HepG2 (cell line): Measurements from ENCODE around the gene CYP27B1. TPM values are rescaled to one million over a fixed set of nuclear protein-coding genes. Genes with fewer than 3 reads are reported as not detected.

ENCODE experiments used
- ATAC-seq: fragments of 200-7000 bp; cut with Tn5 transposase; 3 replicates; pipeline ENCODE4 v1.9.1; 2020; ENCODE audit warnings: mild to moderate bottlenecking, moderate library complexity
- BruUV-seq: library from RNA; stranded (reverse); fragments of 400-500 nt; replicated peaks from 2 replicates; lab custom pipeline; 2021; lab: Mats Ljungman, UMichigan
- CTCF ChIA-PET: fragments of 300-600 bp; formaldehyde crosslinking; extraction: SDS; loops from one replicate; lab custom pipeline; 2021; ENCODE audit warnings: low total read pairs, inconsistent platforms, low intra/inter-chr PET ratio; lab: Yijun Ruan, JAX
- POLR2A ChIA-PET: fragments of 350-600 bp; sonication (Branson Sonifier 250); formaldehyde crosslinking; loops from one replicate; lab custom pipeline; 2020; ENCODE audit warnings: antibody characterized with exemption, inconsistent platforms; lab: Yijun Ruan, JAX
- DNase-seq: peaks from one replicate; pipeline ENCODE4 v3.0.0-alpha.2; 2015; ENCODE audit warnings: low spot score
- FAIRE-seq: peaks from 3 replicates; lab custom pipeline; 2011; peaks lifted over from hg19 to GRCh38; lab: Jason Lieb, UNC
- H2AFZ ChIP-seq: one replicate; pipeline ENCODE4 v1.6.1; 2011; ENCODE audit warnings: low read length, inconsistent platforms
- H3K27ac ChIP-seq: fragments of 300-600 bp; 3 replicates; pipeline ENCODE4 v1.8.0; 2011; ENCODE audit warnings: mixed run types, mild to moderate bottlenecking, mixed read lengths, low read length, inconsistent platforms; ENCODE audit not compliant: insufficient read depth; ENCODE audit errors: extremely low read length
- H3K27me3 ChIP-seq, 2 experiments: fragments of 200-600 bp in 1 of 2; 2 replicates in 1 of 2; 3 replicates in 1 of 2; pipeline versions ENCODE4 v1.6.0 to v1.8.0; 2011; ENCODE audit warnings: low read length in 2 of 2, mild to moderate bottlenecking in 2 of 2, moderate library complexity in 2 of 2, inconsistent platforms in 1 of 2; ENCODE audit not compliant: insufficient read depth in 2 of 2, control insufficient read depth in 1 of 2
- H3K36me3 ChIP-seq, 2 experiments: fragments of 200-600 bp in 1 of 2; replicated peaks in 1 of 2; 2 replicates in 1 of 2; 3 replicates in 1 of 2; pipeline versions ENCODE4 v1.5.1 to v1.8.0; 2011; ENCODE audit warnings: low read length in 2 of 2, inconsistent platforms in 1 of 2; ENCODE audit not compliant: insufficient read depth in 2 of 2, control insufficient read depth in 1 of 2
- H3K4me1 ChIP-seq: 2 replicates; pipeline ENCODE4 v1.5.1; 2012; ENCODE audit warnings: low read length, inconsistent platforms; ENCODE audit not compliant: insufficient read depth
- H3K4me2 ChIP-seq: 2 replicates; pipeline ENCODE4 v1.6.0; 2011; ENCODE audit warnings: low read depth, low read length, inconsistent platforms
- H3K4me3 ChIP-seq, 3 experiments: fragments of 200-600 bp in 1 of 3; sonication (generic), shearing (Covaris generic) in 1 of 3; replicated peaks in 1 of 3; 2 replicates each; pipeline ENCODE4 v1.5.1; 2011 to 2016; ENCODE audit warnings: low read length in 3 of 3, inconsistent platforms in 2 of 3, low read depth in 2 of 3, mild to moderate bottlenecking in 2 of 3, control low read depth in 1 of 3, mixed read lengths in 1 of 3; ENCODE audit not compliant: insufficient read depth in 1 of 3
- H3K79me2 ChIP-seq: one replicate; pipeline ENCODE4 v1.6.1; 2011; ENCODE audit warnings: low read length, inconsistent platforms; ENCODE audit not compliant: insufficient read depth
- H3K9ac ChIP-seq: 2 replicates; pipeline ENCODE4 v1.6.0; 2011; ENCODE audit warnings: mild to moderate bottlenecking, low read depth, low read length, inconsistent platforms; ENCODE audit not compliant: insufficient read depth
- H3K9me3 ChIP-seq: 2 replicates; pipeline ENCODE4 v1.5.1; 2012; ENCODE audit warnings: mild to moderate bottlenecking, low read length
- H4K20me1 ChIP-seq: 2 replicates; pipeline ENCODE4 v1.6.0; 2011; ENCODE audit warnings: inconsistent platforms, mild to moderate bottlenecking, low read length, moderate library complexity; ENCODE audit not compliant: insufficient read depth
- ATRX ChIP-seq: sonication (generic); formaldehyde crosslinking; IDR thresholded peaks from 2 replicates; pipeline ENCODE4 v1.4.0; 2020; ENCODE audit warnings: missing genetic modification reagents, borderline replicate concordance
- DNMT1 ChIP-seq: sonication (generic); formaldehyde crosslinking; IDR thresholded peaks from 2 replicates; pipeline ENCODE4 v1.5.1; 2020; ENCODE audit warnings: mild to moderate bottlenecking, missing genetic modification reagents
- FOXA3 ChIP-seq: IDR thresholded peaks from 2 replicates; pipeline ENCODE4 v1.6.1; 2016; ENCODE audit warnings: missing genetic modification reagents, missing compliant biosample characterization
- RXRA ChIP-seq: sonication (generic); formaldehyde crosslinking; IDR thresholded peaks from 2 replicates; pipeline ENCODE4 v1.5.1; 2020; ENCODE audit warnings: missing genetic modification reagents
- RXRB ChIP-seq: IDR thresholded peaks from 2 replicates; pipeline ENCODE4 v1.6.1; 2016; ENCODE audit warnings: borderline replicate concordance, missing genetic modification reagents, missing compliant biosample characterization
- SCMH1 ChIP-seq: sonication (generic); formaldehyde crosslinking; IDR thresholded peaks from 2 replicates; pipeline ENCODE4 v1.9.0; 2021; ENCODE audit warnings: missing genetic modification reagents, mild to moderate bottlenecking, borderline replicate concordance
- SETDB1 ChIP-seq: sonication (generic); formaldehyde crosslinking; IDR thresholded peaks from 2 replicates; pipeline ENCODE4 v1.5.1; 2020; ENCODE audit warnings: missing genetic modification reagents, mild to moderate bottlenecking, borderline replicate concordance
- SRSF1 ChIP-seq: fragments of 200-400 bp; formaldehyde crosslinking; optimal IDR thresholded peaks from 2 replicates; pipeline ENCODE3; 2017; ENCODE audit warnings: mild to moderate bottlenecking, low read depth, low read length, moderate library complexity
- TEAD2 ChIP-seq: sonication (generic); formaldehyde crosslinking; IDR thresholded peaks from 2 replicates; pipeline ENCODE4 v1.9.0; 2021; ENCODE audit warnings: missing genetic modification reagents
- ZFP36 ChIP-seq: fragments of 150-350 bp; IDR thresholded peaks from 2 replicates; pipeline ENCODE4 v1.6.1; 2018; ENCODE audit warnings: borderline replicate concordance, low read length, low read depth; ENCODE audit not compliant: partially characterized antibody
- ZNF17 ChIP-seq: sonication (generic); formaldehyde crosslinking; IDR thresholded peaks from 2 replicates; pipeline ENCODE4 v1.5.0; 2020; ENCODE audit warnings: mild to moderate bottlenecking, missing genetic modification reagents
- ZNF460 ChIP-seq: sonication (generic); formaldehyde crosslinking; IDR thresholded peaks from 2 replicates; pipeline ENCODE4 v1.5.1; 2020; ENCODE audit warnings: missing genetic modification reagents, mild to moderate bottlenecking, borderline replicate concordance
- ZNF549 ChIP-seq: sonication (generic); formaldehyde crosslinking; IDR thresholded peaks from 2 replicates; pipeline ENCODE4 v1.5.0; 2020; ENCODE audit warnings: missing genetic modification reagents
- ZNF572 ChIP-seq: sonication (generic); formaldehyde crosslinking; IDR thresholded peaks from 2 replicates; pipeline ENCODE4 v1.5.1; 2020; ENCODE audit warnings: mild to moderate bottlenecking, missing genetic modification reagents
- ZNF678 ChIP-seq: sonication (generic); formaldehyde crosslinking; IDR thresholded peaks from 2 replicates; pipeline ENCODE4 v1.4.0; 2020; ENCODE audit warnings: mild to moderate bottlenecking, missing genetic modification reagents
- ZNF703 ChIP-seq: sonication (generic); formaldehyde crosslinking; IDR thresholded peaks from 2 replicates; pipeline ENCODE4 v1.5.1; 2020; ENCODE audit warnings: missing genetic modification reagents, mild to moderate bottlenecking, moderate library complexity, borderline replicate concordance
- ZNF709 ChIP-seq: sonication (generic); formaldehyde crosslinking; IDR thresholded peaks from 2 replicates; pipeline ENCODE4 v1.5.0; 2020; ENCODE audit warnings: mild to moderate bottlenecking, missing genetic modification reagents
- ZZZ3 ChIP-seq: sonication (generic); formaldehyde crosslinking; IDR thresholded peaks from 2 replicates; pipeline ENCODE4 v1.4.0; 2020; ENCODE audit warnings: missing genetic modification reagents, mild to moderate bottlenecking, borderline replicate concordance
- WGBS: methylation state at CpG from one replicate; pipeline ENCODE4 v1.1.6; 2017; ENCODE audit warnings: low lambda C conversion rate; 5-methylcytosine and 5-hydroxymethylcytosine counted together
- in situ Hi-C: cut with HindIII; loops from 2 replicates; pipeline ENCODE4 v1.10.0; 2017; ENCODE audit warnings: low pct_unique_long_range_greater_than_20kb; ENCODE audit not compliant: extremely low pct_ligation_motif_present
- intact Hi-C: fragments of 100-400 bp; cut with micrococcal nuclease; formaldehyde crosslinking; loops from one replicate; pipeline ENCODE4 v1.10.0; 2022; ENCODE audit not compliant: unreplicated experiment
- polyA plus RNA-seq, 8 experiments: library from polyadenylated mRNA; depleted of rRNA in 3 of 8; stranded (reverse) in 7 of 8; unstranded in 1 of 8; fragments of >200 nt; fragmentation: Illumina TruSeq in 4 of 8; extraction: Trizol in 4 of 8; gene quantifications; 2 replicates each; pipeline versions ENCODE4 v1.2.1 to v1.2.3, GENCODE V29; 2011 to 2016; ENCODE audit warnings: low read depth in 4 of 8, missing spikeins in 1 of 8, mixed read lengths in 1 of 8; ENCODE audit not compliant: insufficient read depth in 1 of 8
- total RNA-seq, 5 experiments: library from RNA; depleted of rRNA; stranded (reverse); fragments of >200 nt; fragmentation: Illumina TruSeq; extraction: Trizol; gene quantifications; 2 replicates each; pipeline ENCODE4 v1.2.3, GENCODE V29; 2016; ENCODE audit warnings: low read depth in 1 of 5
- TF ChIP-seq, protein P1 (sequence below): sonication (generic); formaldehyde crosslinking; IDR thresholded peaks from 2 replicates; pipeline ENCODE4 v1.9.0; 2021; ENCODE audit warnings: missing genetic modification reagents, borderline replicate concordance

CYP27B1 gene
- total and polyA plus RNA-seq, 2 of the 13 experiments (the other 11 are each of a cell fraction or from before 2014, with no cell fraction given) = 2.3 to 3.0 TPM

GRCh38 chr12:57713209-57713608 is 53.7 kb downstream of the CYP27B1 start (continued):
- no peak for TF ChIP-seq TEAD2 (CRISPR knock-in tag)

DNA sequence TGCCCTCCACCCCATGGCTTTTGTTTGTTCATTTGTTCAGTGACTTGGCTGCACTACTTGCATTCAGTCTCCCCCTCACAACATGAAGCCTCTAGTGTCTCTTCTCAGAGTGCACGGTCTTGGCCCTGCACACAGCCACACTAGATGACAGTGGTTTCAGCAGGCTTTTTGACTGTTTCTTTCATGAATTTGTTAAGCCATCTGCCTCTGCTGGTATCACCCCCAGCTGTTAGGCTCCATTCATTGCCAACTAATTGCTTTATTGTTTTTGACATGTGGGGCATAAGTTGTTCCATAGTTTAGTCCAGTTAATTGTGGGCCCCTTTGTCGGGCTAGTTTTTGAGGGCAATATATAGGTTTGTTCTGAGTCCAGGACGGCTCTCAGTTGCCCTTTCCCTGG is 54.2 kb downstream of the CYP27B1 start:
- whole genome bisulfite sequencing = 91% methylated on average over 3 of the region's 3 CpGs
- Histone ChIP-seq H4K20me1 (no peaks in the 10 kb centered on the region), H3K79me2 (no peaks in the 10 kb centered on the region), H3K9me3 (no peaks in the 10 kb centered on the region), H3K36me3 (peaks cover 12 to 28% of the 10 kb centered on the region in 2 experiments; a peak in 4 of 5 replicates), H3K9ac (no peak overlapping the region), H2AFZ (no peak overlapping the region), H3K27me3 (no peaks in the 10 kb centered on the region), H3K4me3 (no peak overlapping the region), H3K4me2 (no peak overlapping the region), H3K27ac (no peak overlapping the region), H3K4me1 (no peaks in the 10 kb centered on the region)
- FAIRE-seq (no peak), ATAC-seq (no peak), DNase-seq (no peak)
- intact Hi-C loops (no loop called here), in situ Hi-C loops (no loop called here)
- BruUV-seq = no TSS peak
- CTCF ChIA-PET = no interaction called here
- POLR2A ChIA-PET = no interaction called here
- TF ChIP-seq ZNF549 (CRISPR knock-in tag) (no peak), ZNF572 (CRISPR knock-in tag) (no peak), ZNF460 (CRISPR knock-in tag) (no peak), SRSF1 (no peak), RXRA (CRISPR knock-in tag) (no peak), ZNF17 (CRISPR knock-in tag) (no peak), ZNF678 (CRISPR knock-in tag) (no peak), ZZZ3 (no peak), RXRB (CRISPR knock-in tag) (no peak), ZFP36 (no peak), SETDB1 (no peak), ZNF709 (CRISPR knock-in tag) (no peak), SCMH1 (CRISPR knock-in tag) (no peak), ATRX (no peak), ZNF703 (CRISPR knock-in tag) (no peak), FOXA3 (CRISPR knock-in tag) (no peak), DNMT1 (CRISPR knock-in tag) (no peak)
- TF ChIP-seq, protein P1, sequence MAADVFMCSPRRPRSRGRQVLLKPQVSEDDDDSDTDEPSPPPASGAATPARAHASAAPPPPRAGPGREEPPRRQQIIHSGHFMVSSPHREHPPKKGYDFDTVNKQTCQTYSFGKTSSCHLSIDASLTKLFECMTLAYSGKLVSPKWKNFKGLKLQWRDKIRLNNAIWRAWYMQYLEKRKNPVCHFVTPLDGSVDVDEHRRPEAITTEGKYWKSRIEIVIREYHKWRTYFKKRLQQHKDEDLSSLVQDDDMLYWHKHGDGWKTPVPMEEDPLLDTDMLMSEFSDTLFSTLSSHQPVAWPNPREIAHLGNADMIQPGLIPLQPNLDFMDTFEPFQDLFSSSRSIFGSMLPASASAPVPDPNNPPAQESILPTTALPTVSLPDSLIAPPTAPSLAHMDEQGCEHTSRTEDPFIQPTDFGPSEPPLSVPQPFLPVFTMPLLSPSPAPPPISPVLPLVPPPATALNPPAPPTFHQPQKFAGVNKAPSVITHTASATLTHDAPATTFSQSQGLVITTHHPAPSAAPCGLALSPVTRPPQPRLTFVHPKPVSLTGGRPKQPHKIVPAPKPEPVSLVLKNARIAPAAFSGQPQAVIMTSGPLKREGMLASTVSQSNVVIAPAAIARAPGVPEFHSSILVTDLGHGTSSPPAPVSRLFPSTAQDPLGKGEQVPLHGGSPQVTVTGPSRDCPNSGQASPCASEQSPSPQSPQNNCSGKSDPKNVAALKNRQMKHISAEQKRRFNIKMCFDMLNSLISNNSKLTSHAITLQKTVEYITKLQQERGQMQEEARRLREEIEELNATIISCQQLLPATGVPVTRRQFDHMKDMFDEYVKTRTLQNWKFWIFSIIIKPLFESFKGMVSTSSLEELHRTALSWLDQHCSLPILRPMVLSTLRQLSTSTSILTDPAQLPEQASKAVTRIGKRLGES (CRISPR knock-in tag) = no peak
